Suprapubic skin (tissue), 3 donors: ENCODE measurements around the gene PDRG1.

Experiments
- POLR2AphosphoS5 ChIP-seq, 3 donors: sonication (generic); formaldehyde crosslinking; IDR thresholded peaks; one replicate each; pipeline ENCODE4 v1.6.1; 2017; ENCODE audit warnings: antibody characterized with exemption in 3 of 3
- TF ChIP-seq, protein P1 (sequence below), 2 donors: fragments of 200-600 bp in 1 of 2; fragments of 450-650 bp in 1 of 2; sonication (generic) in 1 of 2; IDR thresholded peaks; one replicate each; pipeline ENCODE4 v1.5.1; 2016 to 2019; ENCODE audit warnings: antibody characterized with exemption in 2 of 2, mild to moderate bottlenecking in 1 of 2, moderate library complexity in 1 of 2

DNA sequence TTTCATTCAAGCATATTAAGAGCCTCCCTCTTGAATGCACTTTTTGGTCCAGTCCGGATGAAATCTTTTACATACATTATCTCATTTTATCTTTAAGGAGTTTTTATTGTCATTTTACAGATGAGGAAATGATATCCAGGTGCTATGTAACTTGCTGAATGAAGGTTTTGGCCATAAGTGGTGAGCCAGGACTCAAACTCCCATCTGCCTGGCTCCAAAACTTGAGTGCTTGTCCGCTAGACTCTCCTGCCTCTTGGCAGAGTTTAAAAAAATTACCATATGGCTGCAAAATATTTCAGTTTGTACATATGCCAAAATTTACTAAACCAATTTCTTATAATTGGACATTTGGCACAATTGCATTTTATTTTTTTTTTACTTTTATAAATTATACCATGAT, 12.2 kb downstream of the PDRG1 start:
- no peak for TF ChIP-seq POLR2AphosphoS5 (IDR thresholded peaks at IDR 0.05)
- TF ChIP-seq, protein P1, sequence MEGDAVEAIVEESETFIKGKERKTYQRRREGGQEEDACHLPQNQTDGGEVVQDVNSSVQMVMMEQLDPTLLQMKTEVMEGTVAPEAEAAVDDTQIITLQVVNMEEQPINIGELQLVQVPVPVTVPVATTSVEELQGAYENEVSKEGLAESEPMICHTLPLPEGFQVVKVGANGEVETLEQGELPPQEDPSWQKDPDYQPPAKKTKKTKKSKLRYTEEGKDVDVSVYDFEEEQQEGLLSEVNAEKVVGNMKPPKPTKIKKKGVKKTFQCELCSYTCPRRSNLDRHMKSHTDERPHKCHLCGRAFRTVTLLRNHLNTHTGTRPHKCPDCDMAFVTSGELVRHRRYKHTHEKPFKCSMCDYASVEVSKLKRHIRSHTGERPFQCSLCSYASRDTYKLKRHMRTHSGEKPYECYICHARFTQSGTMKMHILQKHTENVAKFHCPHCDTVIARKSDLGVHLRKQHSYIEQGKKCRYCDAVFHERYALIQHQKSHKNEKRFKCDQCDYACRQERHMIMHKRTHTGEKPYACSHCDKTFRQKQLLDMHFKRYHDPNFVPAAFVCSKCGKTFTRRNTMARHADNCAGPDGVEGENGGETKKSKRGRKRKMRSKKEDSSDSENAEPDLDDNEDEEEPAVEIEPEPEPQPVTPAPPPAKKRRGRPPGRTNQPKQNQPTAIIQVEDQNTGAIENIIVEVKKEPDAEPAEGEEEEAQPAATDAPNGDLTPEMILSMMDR (IDR thresholded peaks at IDR 0.05): no peak
